Sigmoid colon (tissue), 7 donors: Measurements from ENCODE around the gene HELZ. TPM values are rescaled to one million over a fixed set of nuclear protein-coding genes. Genes with fewer than 3 reads are reported as not detected.
A peak's percentile ranks its signal among the peaks of the same experiment; 100 is the strongest.
"Not testable (repeated sequence)": the region's sequence is repeated elsewhere in the genome, so short reads cannot be mapped to it uniquely, and the experiment has no call there.

Source experiments
- DNase-seq: peaks from one replicate; pipeline ENCODE4 v3.0.0-alpha.2; 2019
- H3K27ac ChIP-seq, 4 donors: fragments of 200-600 bp; sonication (generic); one replicate each; pipeline ENCODE4 v1.5.1; 2016 to 2019; ENCODE audit warnings: mild to moderate bottlenecking in 1 of 4
- H3K27me3 ChIP-seq, 3 donors: fragments of 200-600 bp; sonication (generic); one replicate each; pipeline ENCODE4 v1.5.1; 2019; ENCODE audit warnings: mild to moderate bottlenecking in 1 of 3
- H3K36me3 ChIP-seq, 4 donors: fragments of 200-600 bp; sonication (generic); one replicate each; pipeline ENCODE4 v1.5.1; 2016 to 2019
- H3K4me1 ChIP-seq, 4 donors: fragments of 200-600 bp; sonication (generic); one replicate each; pipeline ENCODE4 v1.5.1; 2017 to 2019
- H3K4me3 ChIP-seq, 4 donors: fragments of 200-600 bp; sonication (generic); one replicate each; pipeline ENCODE4 v1.5.1; 2017 to 2019; ENCODE audit warnings: mild to moderate bottlenecking in 2 of 4, moderate library complexity in 1 of 4
- H3K9me3 ChIP-seq, 4 donors: fragments of 200-600 bp in 3 of 4; sonication (generic) in 3 of 4; one replicate each; pipeline versions ENCODE4 v1.5.1 to v1.6.1; 2013 to 2019
- EP300 ChIP-seq, 4 donors: sonication (generic); formaldehyde crosslinking; IDR thresholded peaks; one replicate each; pipeline ENCODE4 v1.6.1; 2017; ENCODE audit warnings: antibody characterized with exemption in 4 of 4
- POLR2A ChIP-seq, 2 donors: fragments of 450-650 bp; IDR thresholded peaks; one replicate each; pipeline ENCODE4 v1.6.1; 2016; ENCODE audit warnings: antibody characterized with exemption in 2 of 2, mild to moderate bottlenecking in 2 of 2, moderate library complexity in 2 of 2
- POLR2AphosphoS5 ChIP-seq, 4 donors: sonication (generic); formaldehyde crosslinking; IDR thresholded peaks; one replicate each; pipeline ENCODE4 v1.6.1; 2017; ENCODE audit warnings: antibody characterized with exemption in 4 of 4
- WGBS, 2 donors: extraction: QIAGEN DNeasy Blood & Tissue Kit; methylation state at CpG; one replicate each; pipeline ENCODE4 v1.1.7; 2013; 5-methylcytosine and 5-hydroxymethylcytosine counted together
- intact Hi-C: fragments of 100-400 bp; cut with DNase I; formaldehyde crosslinking; loops from one replicate; pipeline ENCODE4 v1.15.1; 2023
- polyA plus RNA-seq, 3 donors: library from polyadenylated mRNA; stranded (reverse); fragments of 200-250 nt; gene quantifications; one replicate each; pipeline ENCODE4 v1.2.3, GENCODE V29; 2013
- total RNA-seq, 4 donors: library from RNA; depleted of rRNA; stranded (reverse); fragments of >200 nt; gene quantifications; one replicate each; pipeline ENCODE4 v1.1.0, GENCODE V29; 2016
- TF ChIP-seq, protein P1 (sequence below), 4 experiments: fragments of 450-650 bp in 3 of 4; fragments of 200-600 bp in 1 of 4; IDR thresholded peaks; one replicate each; pipeline ENCODE4 v1.5.1; 2016 to 2019; ENCODE audit warnings: antibody characterized with exemption in 4 of 4, mild to moderate bottlenecking in 3 of 4, moderate library complexity in 2 of 4
- donor health status: healthy with polysubstance abuse.
- donor health status: Bipolar disorder and iron deficiency.
- donor health status: healthy.

HELZ gene
- total and polyA plus RNA-seq, 7 donors = 2.4 to 61.5 (median 31.7) TPM

DNA sequence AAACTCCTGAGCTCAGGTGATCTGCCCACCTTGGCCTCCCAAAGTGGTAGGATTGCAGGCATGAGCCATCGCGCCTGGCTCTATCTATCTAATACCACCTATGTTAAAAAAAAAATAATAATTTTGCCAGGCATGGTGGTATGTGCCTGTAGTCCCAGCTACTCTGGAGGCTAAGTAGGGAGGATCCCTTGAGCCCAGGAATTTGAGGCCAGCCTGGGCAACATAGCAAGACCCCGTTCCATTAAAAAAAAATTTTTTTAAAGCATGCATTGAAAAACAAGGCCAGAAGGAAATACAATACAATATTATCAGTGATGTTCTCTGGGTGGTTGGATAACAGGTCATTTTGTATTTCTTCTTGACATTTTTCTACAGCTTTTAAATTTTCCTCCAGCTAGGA, 45.2 kb upstream of the HELZ start:
- DNase-seq = no peak
- intact Hi-C loops = no loop called here
- TF ChIP-seq EP300 (IDR thresholded peaks at IDR 0.05) (no peak), POLR2AphosphoS5 (IDR thresholded peaks at IDR 0.05) (no peak), POLR2A (IDR thresholded peaks at IDR 0.05) (no peak)
- TF ChIP-seq, protein P1, sequence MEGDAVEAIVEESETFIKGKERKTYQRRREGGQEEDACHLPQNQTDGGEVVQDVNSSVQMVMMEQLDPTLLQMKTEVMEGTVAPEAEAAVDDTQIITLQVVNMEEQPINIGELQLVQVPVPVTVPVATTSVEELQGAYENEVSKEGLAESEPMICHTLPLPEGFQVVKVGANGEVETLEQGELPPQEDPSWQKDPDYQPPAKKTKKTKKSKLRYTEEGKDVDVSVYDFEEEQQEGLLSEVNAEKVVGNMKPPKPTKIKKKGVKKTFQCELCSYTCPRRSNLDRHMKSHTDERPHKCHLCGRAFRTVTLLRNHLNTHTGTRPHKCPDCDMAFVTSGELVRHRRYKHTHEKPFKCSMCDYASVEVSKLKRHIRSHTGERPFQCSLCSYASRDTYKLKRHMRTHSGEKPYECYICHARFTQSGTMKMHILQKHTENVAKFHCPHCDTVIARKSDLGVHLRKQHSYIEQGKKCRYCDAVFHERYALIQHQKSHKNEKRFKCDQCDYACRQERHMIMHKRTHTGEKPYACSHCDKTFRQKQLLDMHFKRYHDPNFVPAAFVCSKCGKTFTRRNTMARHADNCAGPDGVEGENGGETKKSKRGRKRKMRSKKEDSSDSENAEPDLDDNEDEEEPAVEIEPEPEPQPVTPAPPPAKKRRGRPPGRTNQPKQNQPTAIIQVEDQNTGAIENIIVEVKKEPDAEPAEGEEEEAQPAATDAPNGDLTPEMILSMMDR (IDR thresholded peaks at IDR 0.05) = no peak
- 95 to 97% methylated on average over 3 of the region's 3 CpGs for WGBS, 2 donors
- Histone ChIP-seq H3K27me3 (no peaks in the 10 kb centered on the region), H3K4me3 (no peak overlapping the region), H3K36me3 (no peaks in the 10 kb centered on the region), H3K9me3 (no peaks in the 10 kb centered on the region), H3K27ac (no peak overlapping the region), H3K4me1 (peaks cover 0 to 12% (median 10%) of the 10 kb centered on the region in 4 donors)

DNA sequence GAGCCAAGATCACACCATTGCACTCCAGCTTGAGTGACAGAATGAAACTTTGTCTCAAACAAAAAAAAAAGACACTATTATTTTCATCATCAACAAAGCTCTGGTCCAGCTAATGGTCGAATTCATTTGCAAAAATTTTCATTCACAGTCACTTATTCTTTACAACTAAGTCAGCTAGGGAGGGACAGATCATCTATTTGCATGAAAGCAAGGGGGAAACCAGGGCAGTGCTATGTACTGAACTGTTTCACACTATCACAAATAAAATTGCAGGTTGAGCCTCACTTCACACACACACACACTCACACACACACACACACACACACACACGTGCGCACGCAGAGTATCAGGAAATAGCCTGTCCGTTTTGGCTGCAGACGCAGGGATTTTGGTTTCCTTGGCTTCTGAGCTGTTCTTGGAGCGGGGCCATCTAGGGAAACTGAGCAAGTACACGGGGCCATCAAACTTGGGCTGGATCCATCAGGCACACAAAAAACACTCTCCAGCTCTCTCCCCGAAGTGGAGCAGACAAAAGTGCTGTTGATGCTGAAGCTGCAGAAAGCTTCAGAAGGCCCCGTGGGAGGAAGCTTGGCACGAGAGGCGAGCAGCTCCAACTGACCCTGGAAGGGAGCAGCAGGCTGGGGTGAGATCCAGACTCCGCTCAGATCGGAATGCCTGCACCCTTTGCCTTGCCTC, 44.3 kb upstream of the HELZ start:
- Histone ChIP-seq H3K4me3 (peak overlapping the region in 1 of 4 donors; percentile 6), H3K9me3 (no peaks in the 10 kb centered on the region), H3K4me1 (peaks cover 0 to 12% (median 10%) of the 10 kb centered on the region in 4 donors), H3K27ac (peak overlapping the region in 1 of 4 donors; percentile 37), H3K27me3 (no peaks in the 10 kb centered on the region), H3K36me3 (no peaks in the 10 kb centered on the region)
- DNase-seq = peak; percentile 88
- WGBS, 2 donors = 40 to 43% methylated on average over 14 of the region's 14 CpGs
- TF ChIP-seq POLR2AphosphoS5 (IDR thresholded peaks at IDR 0.05) (peak in 1 of 4 donors; percentile 12), EP300 (IDR thresholded peaks at IDR 0.05) (no peak)
- intact Hi-C loops = no loop called here

DNA sequence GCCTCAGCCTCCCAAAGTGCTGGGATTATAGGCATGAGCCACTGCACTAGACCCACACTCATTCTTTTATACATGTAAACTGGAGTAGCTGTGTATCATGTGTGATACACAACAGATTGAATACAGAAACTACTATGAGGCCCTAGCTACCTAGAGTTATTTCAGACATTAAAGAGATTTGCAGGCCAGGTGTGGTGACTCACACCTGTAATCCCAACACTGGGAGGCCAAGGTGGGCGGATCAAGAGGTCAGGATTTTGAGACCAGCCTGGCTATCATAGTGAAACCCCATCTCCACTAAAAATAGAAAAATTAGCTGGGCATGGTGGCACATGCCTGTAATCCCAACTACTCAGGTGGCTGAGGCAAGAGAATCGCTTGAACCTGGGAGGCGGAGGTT, 41.8 kb upstream of the HELZ start:
- intact Hi-C loops, H3K27me3 ChIP-seq, H3K9me3 ChIP-seq, DNase-seq, H3K4me3 ChIP-seq, H3K36me3 ChIP-seq, H3K27ac ChIP-seq: not testable (repeated sequence)
- H3K4me1 ChIP-seq = peaks cover 0 to 11% (median 9%) of the 10 kb centered on the region in 4 donors
- WGBS, 2 donors = 87 to 93% methylated on average over 3 of the region's 3 CpGs

DNA sequence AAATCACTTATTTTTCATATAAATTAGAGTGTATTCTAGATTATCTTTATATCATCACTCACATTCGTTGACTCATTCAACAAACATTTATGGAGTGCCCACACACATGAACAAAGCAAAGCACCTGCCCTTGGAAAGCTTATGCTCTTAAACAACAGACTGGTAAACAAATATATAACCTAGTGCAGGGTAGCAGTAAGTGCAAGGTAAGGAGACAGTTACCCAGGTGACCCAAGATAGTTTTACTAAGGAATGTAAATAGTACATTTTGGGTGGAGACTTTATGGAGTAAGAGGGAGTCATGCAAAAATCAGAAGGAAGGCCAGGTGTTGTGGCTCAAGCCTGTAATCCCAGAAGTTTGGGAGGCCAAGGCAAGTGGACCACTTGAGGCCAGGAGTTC, 40.4 kb upstream of the HELZ start:
- intact Hi-C loops = no loop called here
- H3K4me1 ChIP-seq = peaks cover 0 to 11% (median 9%) of the 10 kb centered on the region in 4 donors
- H3K4me3 ChIP-seq = no peak overlapping the region
- TF ChIP-seq EP300 (IDR thresholded peaks at IDR 0.05) (no peak), POLR2A (IDR thresholded peaks at IDR 0.05) (no peak), POLR2AphosphoS5 (IDR thresholded peaks at IDR 0.05) (no peak)
- TF ChIP-seq, protein P1 (IDR thresholded peaks at IDR 0.05) = no peak
- H3K9me3 ChIP-seq = no peaks in the 10 kb centered on the region
- 47 to 72% methylated on average over 1 of the region's 1 CpG for WGBS, 2 donors
- H3K27ac ChIP-seq = no peak overlapping the region
- DNase-seq = no peak
- H3K27me3 ChIP-seq = no peaks in the 10 kb centered on the region
- H3K36me3 ChIP-seq = no peaks in the 10 kb centered on the region

DNA sequence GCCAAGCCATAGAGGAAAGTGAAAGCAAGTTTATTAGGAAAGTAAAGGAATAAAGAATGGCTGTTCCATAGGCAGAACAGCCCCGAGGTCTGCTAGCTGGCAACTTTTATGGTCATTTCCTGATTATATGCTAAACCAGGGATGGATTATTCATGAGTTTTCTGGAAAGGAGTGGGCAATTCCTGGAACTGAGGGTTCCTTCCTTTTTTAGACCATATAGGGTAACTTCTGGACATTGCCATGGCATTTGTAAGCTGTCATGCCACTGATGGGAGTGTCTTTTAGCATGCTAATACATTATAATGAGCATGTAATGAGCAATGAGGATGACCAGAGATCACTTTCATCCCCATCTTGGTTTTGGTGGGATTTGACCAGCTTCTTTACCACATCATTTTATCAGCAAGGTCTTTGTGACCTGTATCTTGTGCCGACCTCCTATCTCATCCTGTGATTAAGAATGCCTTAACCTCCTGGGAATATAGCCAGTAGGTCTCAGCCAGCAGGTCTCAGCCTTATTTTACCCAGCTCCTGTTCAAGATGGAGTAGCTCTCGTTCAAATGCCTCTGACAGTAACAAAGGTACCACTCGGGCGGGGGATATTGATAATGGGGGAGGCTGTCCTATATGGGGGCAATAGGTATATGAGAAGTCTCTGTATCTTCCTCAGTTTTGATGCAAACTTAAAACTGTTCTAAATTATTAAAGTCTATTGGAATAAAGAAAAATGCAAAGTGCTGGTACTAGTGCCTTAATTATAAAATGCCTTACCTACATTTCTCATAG, 38.9 kb upstream of the HELZ start:
- TF ChIP-seq EP300 (IDR thresholded peaks at IDR 0.05) = no peak
- no peak for TF ChIP-seq POLR2AphosphoS5 (IDR thresholded peaks at IDR 0.05)
- TF ChIP-seq, protein P1 (IDR thresholded peaks at IDR 0.05) = no peak
- no peak for TF ChIP-seq POLR2A (IDR thresholded peaks at IDR 0.05)
- Histone ChIP-seq H3K27me3 (no peaks in the 10 kb centered on the region), H3K4me3 (no peak overlapping the region), H3K9me3 (no peaks in the 10 kb centered on the region), H3K4me1 (peaks cover 0 to under 1% (median 0%) of the 10 kb centered on the region in 4 donors), H3K36me3 (no peaks in the 10 kb centered on the region), H3K27ac (no peak overlapping the region)
- intact Hi-C loops = no loop called here
- 78 to 88% methylated on average over 5 of the region's 5 CpGs for whole genome bisulfite sequencing, 2 donors
- no peak for DNase-seq
